Ovary (tissue), 9 donors: ENCODE data around the gene NIPAL4. TPM values are rescaled to one million over a fixed set of nuclear protein-coding genes. Genes with fewer than 3 reads are reported as not detected.

Experiments used
- DNase-seq, 5 donors: peaks; one replicate each; pipeline ENCODE4 v3.0.0-alpha.2; 2019 to 2020
- H3K27ac ChIP-seq, 2 donors: fragments of 200-600 bp; one replicate each; pipeline versions ENCODE4 v1.5.1 to v1.8.0; 2019 to 2022
- H3K27me3 ChIP-seq: fragments of 200-600 bp; one replicate; pipeline ENCODE4 v1.8.0; 2022
- H3K36me3 ChIP-seq: fragments of 200-600 bp; sonication (generic); one replicate; pipeline ENCODE4 v1.5.1; 2019
- H3K4me1 ChIP-seq: one replicate; pipeline ENCODE4 v1.8.1; 2013; ENCODE audit warnings: mild to moderate bottlenecking, moderate library complexity; ENCODE audit not compliant: insufficient read depth
- H3K4me3 ChIP-seq: fragments of 200-600 bp; sonication (generic); one replicate; pipeline ENCODE4 v1.5.1; 2017
- H3K9me3 ChIP-seq, 2 donors: fragments of 200-600 bp in 1 of 2; sonication (generic) in 1 of 2; one replicate each; pipeline versions ENCODE4 v1.5.1 to v1.8.1; 2013 to 2019; ENCODE audit warnings: mild to moderate bottlenecking in 1 of 2, moderate library complexity in 1 of 2
- EP300 ChIP-seq: sonication (generic); formaldehyde crosslinking; IDR thresholded peaks from one replicate; pipeline ENCODE4 v1.6.1; 2017; ENCODE audit warnings: antibody characterized with exemption
- POLR2A ChIP-seq: fragments of 450-650 bp; IDR thresholded peaks from one replicate; pipeline ENCODE4 v1.6.1; 2017; ENCODE audit warnings: antibody characterized with exemption, mild to moderate bottlenecking, moderate library complexity
- WGBS, 3 donors: extraction: QIAGEN DNeasy Blood & Tissue Kit in 1 of 3; methylation state at CpG; one replicate each; pipeline versions ENCODE4 v1.1.5 to v1.1.7; 2013 to 2017; 5-methylcytosine and 5-hydroxymethylcytosine counted together
- intact Hi-C, 4 donors: fragments of 100-400 bp; cut with DNase I; formaldehyde crosslinking; loops; one replicate each; pipeline versions ENCODE4 v1.11.0 to v1.15.1; 2022 to 2023
- polyA plus RNA-seq, 2 donors: library from polyadenylated mRNA; stranded (reverse); fragments of 200-250 nt in 1 of 2; fragments of 350-450 nt in 1 of 2; fragmentation: Illumina TruSeq in 1 of 2; extraction: RNeasy Lipid Tissue Mini Kit (QIAGEN cat#74804) in 1 of 2; gene quantifications; one replicate each; pipeline ENCODE4 v1.2.3, GENCODE V29; 2013 to 2014
- total RNA-seq, 7 donors: library from RNA; depleted of rRNA in 2 of 7; stranded (reverse); fragments of >200 nt in 2 of 7; fragmentation: NEBNext Ultra II Directional in 3 of 7; extraction: Animal tissue kit (Norgen Biotek cat#: 25700) in 3 of 7; gene quantifications; one replicate each; pipeline versions ENCODE4 v1.1.0 to v1.2.4, GENCODE V29; 2016 to 2023
- TF ChIP-seq, protein P1 (sequence below), 3 donors: fragments of 450-650 bp in 2 of 3; fragments of 200-600 bp in 1 of 3; IDR thresholded peaks; one replicate each; pipeline versions ENCODE4 v1.5.1 to v1.8.0; 2016 to 2022; ENCODE audit warnings: antibody characterized with exemption in 3 of 3, mild to moderate bottlenecking in 1 of 3
- donor health status: DM: no; HTN: no; CAD: no; lungs with moderate emphysema.
- donor health status: DM: no; HTN: no; CAD: no.
- donor health status: Bipolar disorder and iron deficiency.
- donor health status: DM: yes; HTN: yes; CAD: no.
- donor health status: DM: no; HTN: no; CAD: no.
- donor health status: DM: yes; HTN: yes; CAD: no.

The NIPAL4 gene
- total and polyA plus RNA-seq, 9 donors, result 0.80 TPM; not detected in 8

- intact Hi-C loops, result no loop called here
- TF ChIP-seq EP300 (no peak), POLR2A (no peak)
- TF ChIP-seq, protein P1, sequence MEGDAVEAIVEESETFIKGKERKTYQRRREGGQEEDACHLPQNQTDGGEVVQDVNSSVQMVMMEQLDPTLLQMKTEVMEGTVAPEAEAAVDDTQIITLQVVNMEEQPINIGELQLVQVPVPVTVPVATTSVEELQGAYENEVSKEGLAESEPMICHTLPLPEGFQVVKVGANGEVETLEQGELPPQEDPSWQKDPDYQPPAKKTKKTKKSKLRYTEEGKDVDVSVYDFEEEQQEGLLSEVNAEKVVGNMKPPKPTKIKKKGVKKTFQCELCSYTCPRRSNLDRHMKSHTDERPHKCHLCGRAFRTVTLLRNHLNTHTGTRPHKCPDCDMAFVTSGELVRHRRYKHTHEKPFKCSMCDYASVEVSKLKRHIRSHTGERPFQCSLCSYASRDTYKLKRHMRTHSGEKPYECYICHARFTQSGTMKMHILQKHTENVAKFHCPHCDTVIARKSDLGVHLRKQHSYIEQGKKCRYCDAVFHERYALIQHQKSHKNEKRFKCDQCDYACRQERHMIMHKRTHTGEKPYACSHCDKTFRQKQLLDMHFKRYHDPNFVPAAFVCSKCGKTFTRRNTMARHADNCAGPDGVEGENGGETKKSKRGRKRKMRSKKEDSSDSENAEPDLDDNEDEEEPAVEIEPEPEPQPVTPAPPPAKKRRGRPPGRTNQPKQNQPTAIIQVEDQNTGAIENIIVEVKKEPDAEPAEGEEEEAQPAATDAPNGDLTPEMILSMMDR (IDR thresholded peaks at IDR 0.05), result no peak
- Histone ChIP-seq H3K27me3 (no peaks in the 10 kb centered on the region), H3K36me3 (no peaks in the 10 kb centered on the region), H3K27ac (no peak overlapping the region), H3K4me3 (no peak overlapping the region), H3K4me1 (no peaks in the 10 kb centered on the region), H3K9me3 (no peaks in the 10 kb centered on the region)
- DNase-seq, result no peak
- 93 to 94% (median 93%) methylated on average over 8 of the region's 8 CpGs for WGBS, 3 donors
These were observed 36.9 kb downstream of the NIPAL4 start for GRCh38 chr5:157496864-157497263.

- Histone ChIP-seq H3K4me3 (no peak overlapping the region), H3K27ac (no peak overlapping the region), H3K36me3 (no peaks in the 10 kb centered on the region), H3K4me1 (no peaks in the 10 kb centered on the region), H3K27me3 (no peaks in the 10 kb centered on the region), H3K9me3 (no peaks in the 10 kb centered on the region)
- WGBS, 3 donors, result 76 to 83% (median 80%) methylated on average over 10 of the region's 10 CpGs
- intact Hi-C loops, result no loop called here
- TF ChIP-seq, protein P1 (IDR thresholded peaks at IDR 0.05), result no peak
- TF ChIP-seq EP300 (no peak), POLR2A (no peak)
- no peak for DNase-seq
These were observed 38.0 kb downstream of the NIPAL4 start for GRCh38 chr5:157497875-157498611.

GRCh38 chr5:157502143-157502647 lies 42.2 kb downstream of the NIPAL4 start:
- Histone ChIP-seq H3K4me3 (no peak overlapping the region), H3K27ac (no peak overlapping the region), H3K9me3 (no peaks in the 10 kb centered on the region), H3K36me3 (no peaks in the 10 kb centered on the region), H3K4me1 (no peaks in the 10 kb centered on the region), H3K27me3 (no peaks in the 10 kb centered on the region)
- TF ChIP-seq POLR2A (no peak), EP300 (no peak)
- TF ChIP-seq, protein P1 (IDR thresholded peaks at IDR 0.05), result no peak
- intact Hi-C loops, result no loop called here
- DNase-seq, result no peak
- 48 to 58% (median 50%) methylated on average over 8 of the region's 8 CpGs for WGBS, 3 donors

GRCh38 chr5:157504053-157504452 lies 44.0 kb downstream of the NIPAL4 start:
- Histone ChIP-seq H3K4me1 (no peaks in the 10 kb centered on the region), H3K4me3 (no peak overlapping the region), H3K27me3 (no peaks in the 10 kb centered on the region), H3K36me3 (no peaks in the 10 kb centered on the region), H3K9me3 (no peaks in the 10 kb centered on the region), H3K27ac (no peak overlapping the region)
- TF ChIP-seq POLR2A, result no peak
- no peak for TF ChIP-seq EP300
- TF ChIP-seq, protein P1 (IDR thresholded peaks at IDR 0.05), result no peak
- WGBS, 3 donors, result 86 to 93% (median 91%) methylated on average over 8 of the region's 8 CpGs
- no peak for DNase-seq
- intact Hi-C loops, result no loop called here
